ENCODE measurements around the gene UMPS.

UMPS gene

DNA sequence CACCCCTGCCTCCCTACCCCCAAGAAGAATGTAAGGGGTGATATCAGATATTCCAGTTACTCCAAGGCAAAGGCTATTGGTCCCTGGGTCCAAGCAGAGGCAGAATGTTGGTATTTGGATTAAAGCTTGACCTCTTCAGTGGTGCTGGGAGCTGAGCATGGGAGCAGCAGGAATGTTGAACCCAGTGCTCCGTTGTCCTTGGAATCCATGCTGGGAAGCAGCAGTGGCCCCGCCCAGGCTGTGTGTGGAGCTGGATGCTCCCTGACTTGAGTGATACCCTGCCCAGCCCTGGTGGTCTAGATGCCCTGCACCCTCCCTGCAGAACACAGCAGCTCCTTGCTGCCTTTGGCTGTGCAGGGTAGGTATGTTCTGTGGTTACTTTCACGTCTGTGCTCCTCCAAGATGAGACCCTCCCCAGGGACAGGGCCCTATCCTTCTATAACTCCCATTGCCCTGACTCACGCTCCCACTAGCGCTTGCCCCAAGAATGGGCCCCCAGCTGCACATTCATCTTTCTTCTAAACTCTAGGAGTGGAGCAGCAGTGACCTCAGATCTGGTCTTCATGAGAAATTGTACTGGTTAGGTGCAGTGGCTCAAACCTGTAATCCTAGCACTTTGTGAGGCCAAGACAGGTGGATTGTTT is 35.1 kb downstream of the UMPS start:
- DNase-seq, result no peak

DNA sequence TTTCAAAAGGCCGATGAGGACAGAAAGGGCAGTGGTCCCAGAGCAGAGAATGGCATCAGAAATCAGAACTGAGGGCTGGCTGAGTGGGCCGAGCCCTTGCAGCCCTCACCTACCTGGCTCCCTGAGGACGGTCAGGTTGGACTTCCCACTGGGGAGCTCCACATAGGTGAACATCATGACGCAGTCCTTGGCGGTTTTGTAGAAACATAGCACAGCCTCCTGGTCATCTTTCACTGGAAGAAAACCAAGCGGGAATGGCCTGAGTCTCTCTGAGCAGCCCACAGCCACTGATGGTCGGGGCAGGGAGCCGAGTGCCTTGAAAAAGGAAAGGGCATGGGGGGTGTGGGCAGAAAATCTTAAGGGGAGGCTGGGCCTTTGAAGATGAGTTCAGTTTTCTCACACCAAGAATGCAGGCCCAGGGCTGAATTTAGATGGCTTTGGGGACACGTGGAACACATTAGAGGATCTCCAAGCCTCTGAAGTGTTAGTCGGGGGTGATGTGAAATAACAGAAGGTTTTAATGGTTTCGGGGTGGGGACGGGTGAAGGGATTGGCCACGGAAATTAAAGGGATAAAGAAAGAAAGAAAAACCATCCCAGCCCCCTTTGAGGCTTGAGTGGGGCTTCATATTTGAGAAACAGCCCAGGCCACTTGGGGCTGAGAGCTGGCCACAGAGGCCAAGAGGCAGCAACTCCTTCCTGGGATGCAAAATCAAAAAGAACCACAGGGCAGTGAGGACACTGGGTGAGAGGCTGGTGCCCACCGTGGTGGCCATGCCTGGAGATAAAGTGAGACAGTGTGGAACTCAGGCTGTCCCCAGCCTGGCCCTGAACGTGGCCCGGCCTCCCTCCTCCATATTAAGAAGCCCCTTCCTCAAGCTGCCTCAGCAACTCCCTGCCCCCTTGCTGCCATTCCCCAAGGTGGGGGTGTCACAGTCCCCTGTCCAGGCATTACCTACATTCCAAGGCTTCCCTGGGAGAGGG is 36.2 kb downstream of the UMPS start:
- DNase-seq, result no peak

DNA sequence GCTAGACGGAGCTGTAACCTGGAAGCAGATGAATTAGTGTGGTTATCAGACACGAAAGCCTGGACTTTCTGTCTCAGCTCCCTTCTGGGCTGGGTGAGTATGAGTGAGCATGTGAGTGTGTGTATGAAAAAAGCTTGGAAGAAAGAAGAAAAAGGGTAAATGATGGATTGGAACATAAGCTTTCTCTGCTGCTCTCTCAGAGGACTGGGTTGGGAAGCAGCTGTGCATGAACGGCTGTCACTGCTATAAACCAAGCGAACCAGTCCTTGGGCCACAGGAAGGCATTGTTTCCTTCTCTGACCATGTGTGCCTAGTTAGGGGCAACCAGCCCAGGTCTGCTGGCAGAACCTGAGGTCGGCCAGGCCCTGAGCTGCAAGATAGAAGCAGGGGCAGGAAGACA is 37.0 kb downstream of the UMPS start:
- no peak for DNase-seq

DNA sequence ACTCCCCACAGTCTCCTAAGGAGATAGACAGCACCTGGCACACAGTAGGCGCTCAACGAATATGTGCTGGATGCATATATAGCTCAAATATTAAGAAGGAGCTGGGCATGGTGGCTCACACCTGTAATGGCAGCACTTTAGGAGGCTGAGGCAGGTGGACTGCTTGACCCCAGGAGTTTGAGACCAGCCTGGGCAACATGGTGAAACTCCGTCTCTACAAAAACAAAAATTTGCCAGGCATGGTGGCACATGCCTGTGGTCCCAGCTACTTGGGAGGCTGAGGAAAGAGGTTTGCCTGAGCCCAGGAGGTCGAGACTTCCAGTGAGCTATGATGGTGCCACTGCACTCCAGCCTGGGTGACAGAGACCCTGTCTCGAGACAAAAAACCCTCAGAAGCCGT is 37.4 kb downstream of the UMPS start:
- no peak for DNase-seq

DNA sequence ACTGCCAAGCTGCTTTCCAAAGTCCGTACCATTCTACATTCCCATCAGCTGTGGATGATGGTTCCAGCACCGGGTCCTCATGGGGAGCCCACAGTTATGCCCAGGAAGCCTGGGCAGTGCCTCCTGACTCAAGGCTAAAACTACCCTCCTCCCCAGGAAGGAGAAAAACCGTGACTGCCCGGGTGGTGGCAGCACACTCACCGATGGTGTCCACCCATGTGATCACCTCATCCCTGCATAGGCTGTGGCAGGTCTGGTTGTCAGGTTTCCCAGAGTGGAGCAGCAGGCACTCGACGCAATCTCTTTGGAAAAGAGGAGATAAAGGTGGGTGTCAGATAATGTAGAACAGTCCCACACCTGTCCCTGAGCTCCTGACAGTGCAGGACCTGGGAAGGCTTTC is 38.6 kb downstream of the UMPS start:
- DNase-seq, result no peak

DNA sequence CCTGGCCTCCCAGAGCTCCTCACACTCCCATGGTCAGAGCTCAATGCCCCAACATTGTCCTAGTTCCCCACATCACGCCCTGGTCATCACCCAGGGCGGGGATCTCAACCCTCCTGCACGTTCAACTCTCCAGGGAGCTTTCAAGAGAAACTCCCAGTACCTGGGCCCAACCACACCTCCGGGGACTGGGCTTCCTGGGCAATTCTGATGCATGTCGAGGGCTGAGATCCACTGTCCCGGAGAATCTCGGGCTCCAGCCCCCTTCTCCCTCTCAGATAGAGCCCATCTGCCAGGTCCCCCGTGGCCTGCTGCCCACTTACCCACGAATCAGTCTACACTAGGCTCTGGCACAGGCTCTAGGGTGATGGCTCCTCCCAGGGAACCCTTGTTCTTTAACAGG is 39.2 kb downstream of the UMPS start:
- no peak for DNase-seq

DNA sequence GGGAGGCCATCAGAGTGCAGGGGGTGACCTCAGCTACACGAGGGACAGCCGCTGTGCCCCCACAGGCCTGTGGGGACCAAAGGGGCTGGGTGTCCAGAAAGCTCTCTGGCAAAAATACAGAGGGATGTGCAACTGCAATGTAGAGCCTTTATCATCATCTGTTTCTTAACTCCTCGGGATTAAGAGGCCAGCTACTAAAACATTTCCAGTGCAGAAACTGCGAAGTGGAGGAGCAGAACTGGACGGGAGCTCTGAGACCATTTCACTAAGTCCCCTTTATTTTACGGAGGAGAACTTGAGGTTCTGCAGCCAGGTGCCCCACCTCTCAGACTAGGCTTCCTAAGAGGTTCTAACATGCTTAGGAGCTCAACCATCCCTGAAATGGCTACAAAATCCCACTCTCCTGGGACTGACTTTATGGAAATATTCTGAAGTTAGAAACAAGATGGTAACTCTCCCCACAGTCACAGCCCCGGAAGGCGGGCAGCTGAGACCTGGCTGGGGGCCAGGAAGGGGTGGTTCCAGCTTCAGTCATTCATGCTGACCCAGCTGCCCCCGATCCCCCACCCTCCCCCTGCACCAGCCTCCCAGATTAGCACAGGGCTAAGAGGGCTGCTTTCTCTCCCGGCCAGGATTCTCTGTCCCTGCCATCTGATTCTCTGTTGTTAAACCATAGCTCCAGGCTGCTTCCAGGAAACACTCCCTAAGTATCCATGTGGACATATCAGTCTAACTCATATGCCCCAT is 40.3 kb downstream of the UMPS start:
- DNase-seq, result no peak

DNA sequence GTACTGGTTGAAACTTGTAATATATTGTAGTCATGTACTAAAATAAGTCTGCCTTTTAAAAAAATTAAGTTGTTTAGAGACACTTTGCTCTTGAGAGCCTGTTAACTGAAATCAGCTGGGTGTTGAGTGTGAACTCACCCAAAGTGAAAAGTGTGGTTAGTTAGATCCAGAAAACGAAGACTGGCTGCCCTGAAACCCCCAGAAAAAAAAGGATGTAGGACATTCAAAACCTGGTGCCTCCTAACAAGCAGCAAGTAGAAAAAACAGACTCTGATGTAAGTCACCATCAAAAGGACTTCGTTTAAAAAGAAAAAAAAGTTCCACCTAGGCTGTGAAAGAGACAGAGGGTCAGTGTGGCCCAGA is 40.8 kb downstream of the UMPS start:
- DNase-seq, result no peak

DNA sequence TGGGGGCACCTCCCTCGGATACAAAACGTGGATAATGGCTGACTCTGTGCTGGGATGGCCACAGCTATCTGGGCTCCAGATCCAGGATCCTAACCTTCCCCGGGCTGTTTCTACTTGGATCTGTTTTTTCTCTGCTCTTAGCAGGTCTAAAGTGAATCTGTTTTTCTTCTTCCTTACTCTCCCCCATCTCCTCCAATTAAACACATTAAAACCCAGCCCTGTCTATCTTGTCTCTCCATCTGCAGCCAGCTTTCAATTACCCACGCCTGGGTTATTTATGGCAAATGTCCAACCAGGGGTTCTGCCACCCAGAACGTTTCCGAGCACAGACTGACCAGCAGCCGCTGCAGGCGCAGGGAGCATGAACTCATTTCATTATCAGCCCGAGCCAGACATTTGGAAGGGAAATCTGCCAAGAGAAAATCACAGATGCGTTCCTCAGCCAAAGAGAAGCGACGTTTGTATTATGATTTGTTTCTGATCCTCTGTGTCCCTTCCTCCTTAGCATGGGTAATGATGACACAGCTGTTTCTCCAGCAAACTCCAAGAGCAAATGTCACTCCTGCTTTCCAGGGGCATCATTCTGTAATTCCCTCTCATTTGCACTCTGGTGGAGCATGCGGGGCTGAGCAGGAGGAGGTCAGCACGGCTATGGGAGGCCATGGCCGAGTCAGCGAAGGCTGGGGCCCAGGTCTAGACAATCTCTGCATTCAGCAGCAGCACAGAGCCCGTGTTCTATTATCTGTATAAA is 42.0 kb downstream of the UMPS start:
- DNase-seq, result no peak

DNA sequence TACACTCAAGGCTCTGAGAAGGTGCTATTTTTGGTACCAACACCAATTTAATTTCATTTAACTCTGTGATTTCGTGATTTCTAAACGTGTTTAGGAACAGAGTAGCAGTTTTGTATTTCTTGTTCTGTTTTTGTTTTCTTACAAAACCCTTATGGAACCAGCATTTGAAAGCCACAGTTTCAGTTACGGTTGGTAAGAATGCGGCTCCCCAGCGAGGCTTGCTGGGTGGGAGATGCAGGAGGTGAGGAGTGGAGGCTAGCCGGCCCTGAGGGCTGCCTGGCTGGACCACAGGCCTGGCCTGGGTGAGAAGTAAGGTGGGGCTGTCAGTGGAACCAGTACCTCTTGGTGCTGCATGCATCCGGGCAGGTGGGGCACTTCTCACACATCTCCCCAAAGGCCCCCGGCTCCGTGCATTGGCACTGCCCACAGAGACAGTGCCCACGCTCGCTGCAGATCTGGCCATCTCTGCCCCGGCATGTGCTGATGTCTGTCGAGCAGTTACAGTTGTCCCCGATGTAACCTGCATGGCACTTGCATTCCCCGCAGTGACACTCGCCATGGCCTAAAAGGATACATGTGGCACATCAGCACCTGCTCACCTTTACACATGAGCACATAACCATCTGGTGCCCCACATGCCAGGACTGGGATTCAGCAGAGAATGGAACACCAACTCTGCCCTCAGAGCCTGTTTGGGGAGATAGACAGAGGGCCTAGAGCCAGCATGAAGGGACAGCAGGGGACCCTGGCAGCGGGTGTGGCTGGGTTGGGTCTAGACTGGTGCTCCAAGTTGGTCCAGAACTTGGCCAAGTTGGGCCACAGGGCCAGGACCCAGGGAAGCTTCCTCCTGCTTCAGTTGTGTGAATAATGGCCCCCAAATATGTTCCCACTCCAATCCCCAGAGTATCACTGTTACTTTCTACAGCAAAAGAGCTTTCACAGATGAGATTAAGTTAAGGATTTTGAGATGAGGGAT is 43.4 kb downstream of the UMPS start:
- no peak for DNase-seq

DNA sequence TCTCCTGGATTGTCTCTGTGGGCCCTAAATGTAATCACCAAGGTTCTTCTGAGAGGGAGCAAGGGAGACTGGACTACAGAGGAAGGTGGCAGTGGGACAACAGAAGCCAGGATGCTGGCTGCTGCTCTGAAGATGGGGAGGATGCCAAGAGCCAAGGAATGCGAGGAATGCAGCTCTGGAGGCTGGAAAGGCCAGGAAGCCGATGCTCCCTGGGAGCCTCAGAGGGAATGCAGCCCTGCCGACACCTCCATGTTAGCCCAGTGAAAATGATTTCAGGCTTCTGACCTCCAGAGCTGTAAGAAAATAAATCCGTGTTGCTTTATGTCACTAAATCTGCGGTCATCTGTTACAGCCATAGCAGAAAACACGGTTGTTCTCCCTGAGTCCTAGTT is 44.1 kb downstream of the UMPS start:
- DNase-seq, result no peak

DNA sequence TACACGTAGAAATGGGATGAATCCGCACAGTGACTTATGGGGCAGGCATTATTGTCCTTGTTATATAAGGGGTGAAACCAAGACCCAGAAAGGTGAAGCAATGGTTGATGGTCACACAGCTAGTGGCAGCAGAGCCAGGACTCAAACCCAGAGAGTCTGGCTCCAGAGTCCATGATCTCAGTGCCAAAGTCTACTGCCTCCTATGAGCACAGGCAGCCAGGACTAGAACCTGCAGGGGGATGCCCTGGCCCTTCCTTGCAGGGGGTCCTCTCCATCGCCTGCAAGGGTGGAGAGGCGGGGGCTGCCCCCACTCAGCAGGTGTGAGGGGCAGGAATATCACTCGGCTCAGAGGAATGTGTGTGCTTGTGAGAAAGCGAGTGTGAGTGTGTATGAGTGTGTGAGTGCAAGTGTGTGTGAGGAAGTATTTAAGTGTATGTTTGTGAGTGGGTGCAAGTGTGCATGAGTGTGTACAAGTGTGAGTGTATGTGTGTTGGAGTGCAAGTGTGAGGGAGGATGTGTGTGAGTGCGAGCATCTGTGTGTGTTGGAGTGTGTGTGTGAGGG is 44.7 kb downstream of the UMPS start:
- no peak for DNase-seq

DNA sequence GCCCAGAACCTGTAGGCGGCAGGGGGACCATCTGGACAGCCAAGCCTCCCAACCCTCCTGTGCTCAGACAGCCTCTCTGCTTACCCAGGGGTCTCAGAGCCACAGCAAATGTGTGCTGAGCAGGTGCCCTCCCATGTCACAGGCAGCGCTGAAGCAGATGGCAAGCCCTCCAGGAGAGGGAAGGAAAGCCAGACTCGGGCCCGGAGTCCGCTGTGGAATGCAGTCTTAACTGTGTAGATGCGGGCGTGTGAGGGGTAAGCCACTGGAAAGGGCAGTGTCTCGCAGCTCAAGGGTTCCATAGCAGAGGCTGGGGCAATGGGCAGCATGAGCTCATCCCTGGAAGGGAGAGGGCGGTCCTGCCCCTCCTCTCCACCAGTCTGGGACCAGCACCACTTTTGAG is 45.6 kb downstream of the UMPS start:
- no peak for DNase-seq

DNA sequence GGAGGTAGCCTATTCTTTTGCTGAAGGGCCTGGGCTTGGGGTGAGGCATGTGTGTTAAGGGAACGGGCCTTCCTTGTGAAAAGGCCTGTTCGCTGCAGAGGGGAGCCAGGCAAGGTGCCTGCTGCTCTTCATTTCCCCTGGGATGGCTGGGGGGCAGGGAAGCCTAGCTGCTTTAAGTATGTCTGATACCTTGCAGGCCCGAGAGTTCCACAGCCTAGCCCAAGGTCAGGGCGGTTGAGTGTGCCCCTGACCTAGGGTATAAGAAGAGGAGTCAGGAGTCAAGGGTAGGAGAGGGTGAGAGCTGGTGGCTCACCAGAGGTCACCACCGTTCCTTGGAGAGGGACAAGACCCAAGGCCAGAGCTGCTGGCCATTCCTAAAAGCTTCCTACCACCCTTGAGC is 46.6 kb downstream of the UMPS start:
- DNase-seq, result no peak

DNA sequence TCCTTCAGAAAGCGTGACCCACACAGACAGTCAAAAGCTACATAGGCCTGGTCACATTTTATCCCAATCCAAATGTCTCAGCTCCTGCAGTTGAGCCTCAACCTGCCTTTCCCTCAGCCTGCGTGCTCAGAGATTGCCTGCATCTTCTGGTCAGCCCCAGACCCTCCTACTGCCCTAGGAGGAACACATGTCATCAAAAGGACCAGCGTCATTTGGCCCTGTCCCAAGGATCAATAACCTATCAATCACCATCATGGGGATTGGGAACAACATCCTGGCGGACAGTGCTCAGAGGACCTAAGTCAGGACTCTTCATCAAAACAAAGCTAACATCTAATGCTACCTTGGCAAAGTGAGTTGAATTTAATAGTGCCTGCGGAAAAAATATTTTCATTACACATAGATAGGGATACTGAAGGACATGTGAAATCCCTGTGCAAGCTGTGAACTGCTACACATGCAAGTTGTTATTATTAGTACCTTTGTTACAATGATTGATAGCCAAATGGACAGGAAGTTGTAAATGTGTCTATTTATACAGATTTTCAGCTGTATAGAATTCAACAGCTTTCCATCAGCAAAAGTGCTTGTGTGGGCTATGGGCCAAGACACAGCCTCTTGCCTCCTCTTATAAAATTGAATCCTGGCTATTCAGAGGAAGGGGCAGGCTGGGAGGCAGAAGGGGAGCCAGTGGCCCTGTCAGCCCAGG is 47.7 kb downstream of the UMPS start:
- no peak for DNase-seq

DNA sequence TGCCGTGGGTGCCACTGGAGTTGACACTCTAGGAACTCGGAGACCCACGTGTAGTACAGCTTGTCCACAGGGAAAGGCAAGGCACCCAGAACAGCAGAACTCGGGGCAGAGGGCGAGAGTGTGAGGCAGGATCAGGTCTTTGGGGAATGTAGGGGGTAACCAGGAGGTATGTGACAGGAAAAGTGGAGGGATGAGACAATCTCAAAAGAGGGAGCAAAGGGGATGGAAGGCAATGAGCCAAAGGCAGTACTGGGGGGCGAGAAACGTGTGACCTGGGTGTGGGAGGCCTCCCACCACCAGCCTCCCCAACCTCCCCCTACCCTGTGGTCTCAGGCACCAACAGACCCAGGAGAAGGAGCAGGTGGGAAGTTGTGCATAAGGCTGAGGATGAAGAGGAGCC is 48.9 kb downstream of the UMPS start:
- no peak for DNase-seq

DNA sequence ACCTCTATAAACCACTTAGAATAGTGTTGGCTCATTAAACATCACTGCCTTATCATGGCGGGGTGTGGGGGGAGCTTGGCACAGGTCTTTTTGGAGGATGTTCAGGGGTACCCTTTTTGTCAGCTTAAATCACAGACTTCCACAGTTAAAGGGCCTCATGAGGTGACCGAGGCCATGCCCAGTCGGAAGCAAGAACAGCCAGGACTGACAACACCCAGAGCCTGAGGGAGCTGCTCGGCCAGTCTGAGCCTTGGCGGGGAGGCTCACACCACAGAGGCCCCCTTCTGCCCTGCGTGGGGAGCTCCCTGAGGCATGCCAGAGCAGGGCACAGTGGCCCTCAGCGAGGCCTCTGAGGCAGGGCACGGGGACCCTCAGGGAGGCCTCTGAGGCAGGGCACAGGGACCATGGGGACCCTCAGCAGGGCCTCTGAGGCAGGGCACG is 49.5 kb downstream of the UMPS start:
- no peak for DNase-seq

DNA sequence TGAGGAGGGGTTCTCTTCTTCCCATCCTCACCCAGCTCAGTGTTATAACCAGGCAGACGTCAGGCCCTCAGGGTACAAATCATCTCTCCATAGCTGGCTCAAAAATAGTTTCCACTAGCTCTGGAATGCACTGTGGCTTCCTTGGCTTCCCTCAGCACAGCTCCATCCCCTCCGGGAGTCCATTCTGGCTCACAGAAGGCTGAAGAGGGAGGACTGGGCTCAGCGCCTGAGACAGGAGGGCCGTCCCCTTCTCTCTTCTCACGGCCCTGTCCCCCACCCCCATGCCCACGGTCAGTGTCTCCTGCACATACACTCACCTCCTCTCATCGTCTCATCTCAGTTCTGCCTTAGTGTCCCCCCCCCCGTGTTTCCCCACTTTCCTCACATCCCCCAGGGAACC is 50.1 kb downstream of the UMPS start:
- DNase-seq, result no peak

DNA sequence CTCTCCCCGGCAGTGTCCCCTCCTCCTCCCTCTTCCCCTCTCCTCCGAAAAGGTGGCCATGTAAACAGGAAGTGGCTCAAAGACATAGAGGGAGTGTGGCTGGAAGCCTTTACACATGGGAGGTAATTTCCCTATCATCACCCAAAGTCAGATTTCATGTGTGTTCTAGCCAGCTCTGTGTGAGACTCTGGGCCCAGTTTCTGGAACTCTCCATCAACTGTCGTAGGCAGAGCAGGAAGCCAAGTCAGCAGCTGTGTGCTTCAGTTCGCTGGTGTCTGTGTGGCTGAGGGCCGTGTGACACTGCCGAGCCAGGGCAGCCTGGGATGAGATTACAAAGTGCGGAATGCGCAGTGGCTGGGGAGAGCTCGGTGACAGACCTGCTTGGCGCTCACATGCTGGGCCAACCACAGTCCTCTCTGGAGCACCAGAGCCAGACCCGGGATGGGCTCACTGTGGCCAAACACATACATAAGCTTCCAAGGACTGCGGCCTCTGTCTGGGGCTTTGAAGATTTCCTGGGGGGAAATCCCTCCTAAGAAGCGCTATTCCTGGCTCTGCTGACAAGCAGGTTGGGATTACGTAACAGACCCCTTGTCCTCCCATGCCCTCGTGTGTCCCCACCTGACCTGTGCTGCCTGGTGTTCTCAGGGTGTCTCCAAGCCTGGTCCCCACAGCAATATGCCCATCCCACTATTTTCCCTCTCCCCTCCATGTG is 50.7 kb downstream of the UMPS start:
- DNase-seq, result no peak

All from GF-D8 (cell line).